ENCODE results near the gene CCDC12. TPM values are rescaled to one million over a fixed set of nuclear protein-coding genes. Genes with fewer than 3 reads are reported as not detected.

Gene CCDC12
- total and polyA plus RNA-seq, 3 experiments from 2014 or later = 56.4 to 114 (median 59.8) TPM

DNA sequence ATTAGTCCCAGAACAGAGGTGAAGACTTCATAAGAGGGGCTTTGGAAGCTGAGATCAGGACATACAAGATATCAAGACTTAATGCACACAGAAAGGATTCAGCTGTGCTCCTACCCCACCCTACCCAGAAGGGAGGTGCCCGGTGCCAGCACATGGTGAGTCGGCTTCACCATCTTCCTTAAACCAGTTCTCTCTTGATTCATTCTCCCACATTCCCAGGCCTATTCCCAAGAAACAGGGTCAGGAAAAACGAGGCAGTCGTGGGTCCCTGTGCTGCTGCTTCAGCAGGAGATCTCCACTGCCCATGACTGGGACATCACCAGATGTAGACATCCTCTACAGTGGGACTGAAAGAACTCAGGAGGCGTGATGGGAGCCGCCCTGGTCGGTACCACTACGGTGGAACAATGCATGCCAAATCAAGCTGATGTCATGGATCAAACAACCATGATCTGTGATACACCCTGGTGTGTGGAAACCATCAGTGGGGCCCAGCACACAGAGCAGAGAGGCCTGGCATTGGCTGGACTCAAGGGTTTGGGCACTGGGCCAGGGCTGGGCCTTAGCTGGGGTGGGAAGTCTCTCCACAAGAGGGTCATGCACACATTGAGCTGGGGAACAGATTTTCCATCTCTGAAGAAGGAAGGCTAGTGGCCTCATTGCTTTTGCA, 41.9 kb downstream of the CCDC12 start:
- H3K27me3 ChIP-seq (ENCODE audit: insufficient read depth, low read length, poor library complexity, severe bottlenecking) = no peaks in the 10 kb centered on the region
- no peak overlapping the region for H3K4me3 ChIP-seq (ENCODE audit: low read length)
- peaks cover 42% of the 10 kb centered on the region for H3K4me1 ChIP-seq (ENCODE audit: insufficient read depth, low read length)
- no peaks in the 10 kb centered on the region for H3K9me3 ChIP-seq (ENCODE audit: low read length)
- Mint-ChIP-seq H3K27me3 (no peaks in the 10 kb centered on the region), H3K36me3 (peaks cover 5 to 50% (median 17%) of the 10 kb centered on the region in 3 donors), H3K4me1 (peaks cover 55 to 83% (median 63%) of the 10 kb centered on the region in 3 donors), H3K4me3 (no peak overlapping the region), H3K9me3 (peaks cover 0 to 3% (median 0%) of the 10 kb centered on the region in 5 donors), H3K27ac (peak overlapping the region in 3 of 8 donors; percentile 18 to 43 (median 29))
- ChIA-PET CTCF (interaction anchor here (0.6 to 2.5 kb wide), 5 partner anchors 12 to 1423 kb away, joined by 3 to 7 read pairs (median 5); no protein-coding TSS in a partner anchor), POLR2A (interaction anchor here (0.7 kb wide), 1 partner anchor 24 kb away, joined by 3 read pairs; no protein-coding TSS in a partner anchor)
- DNase-seq = peak in 1 of 5 donors; percentile 30
- H3K27ac ChIP-seq (ENCODE audit: low read depth, low read length) = no peak overlapping the region
- peaks cover 26% of the 10 kb centered on the region for H3K36me3 ChIP-seq (ENCODE audit: insufficient read depth, low read length)

DNA sequence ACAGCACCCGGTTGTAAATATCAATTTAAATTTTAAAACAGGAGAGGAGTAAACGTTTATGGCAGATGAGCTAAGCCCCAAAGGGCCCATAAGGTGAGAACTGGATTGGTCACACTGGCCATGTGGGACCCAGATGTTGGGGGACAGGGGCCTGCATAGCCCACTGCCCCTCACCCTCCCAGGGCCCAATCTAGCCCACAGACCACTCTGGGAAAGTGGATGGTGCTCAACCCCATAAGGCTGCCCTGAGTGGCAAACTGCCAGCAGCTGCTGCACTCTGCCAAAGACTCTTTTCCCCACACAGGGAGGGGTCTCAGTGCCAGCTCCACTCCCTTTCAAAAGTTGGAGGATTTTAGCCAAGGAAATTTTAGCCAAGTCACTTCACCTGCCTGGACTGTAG, 42.5 kb downstream of the CCDC12 start:
- H3K36me3 ChIP-seq (ENCODE audit: insufficient read depth, low read length) = peaks cover 30% of the 10 kb centered on the region
- H3K36me3 Mint-ChIP-seq = peaks cover 3 to 48% (median 14%) of the 10 kb centered on the region in 3 donors
- POLR2A ChIA-PET = interaction anchor here (0.7 kb wide), 1 partner anchor 25 kb away, joined by 3 read pairs; no protein-coding TSS in a partner anchor

DNA sequence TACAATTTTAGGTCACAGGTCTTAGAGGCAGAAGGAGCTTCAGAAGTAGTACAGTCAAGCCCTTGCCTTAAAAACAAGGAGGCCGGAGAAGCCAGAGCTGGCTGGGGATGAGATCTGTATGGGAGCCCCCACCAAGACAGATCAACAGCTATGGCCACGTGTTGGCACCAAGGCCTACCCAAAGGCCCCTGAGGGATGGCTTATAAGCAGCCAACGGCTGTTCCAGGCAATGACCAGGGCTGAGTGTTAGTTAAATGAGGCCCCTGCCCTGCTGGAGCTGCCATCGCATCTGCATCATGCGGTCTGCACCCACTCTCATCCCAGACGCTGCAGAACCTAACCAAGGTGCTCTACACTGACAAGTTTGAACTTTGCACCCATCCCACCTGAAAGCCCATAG, 43.3 kb downstream of the CCDC12 start:
- ChIA-PET POLR2A (no interaction called here), CTCF (interaction anchor here (0.6 to 2.5 kb wide), 4 partner anchors 10 to 231 kb away, joined by 3 to 7 read pairs (median 4); partner anchors contain the start of gene SETD2)
- peak overlapping the region in 1 of 7 donors; percentile 9 for H3K4me3 Mint-ChIP-seq
- H3K4me1 Mint-ChIP-seq = peaks cover 59 to 86% (median 65%) of the 10 kb centered on the region in 3 donors
- H3K9me3 ChIP-seq (ENCODE audit: low read length) = no peaks in the 10 kb centered on the region
- no peak overlapping the region for H3K27ac ChIP-seq (ENCODE audit: low read depth, low read length)
- peaks cover 6 to 48% (median 17%) of the 10 kb centered on the region in 3 donors for H3K36me3 Mint-ChIP-seq
- no peak overlapping the region for H3K4me3 ChIP-seq (ENCODE audit: low read length)
- H3K27me3 ChIP-seq (ENCODE audit: insufficient read depth, low read length, poor library complexity, severe bottlenecking) = no peaks in the 10 kb centered on the region
- peaks cover 4 to 9% (median 5%) of the 10 kb centered on the region in 5 donors for H3K9me3 Mint-ChIP-seq
- H3K4me1 ChIP-seq (ENCODE audit: insufficient read depth, low read length) = peaks cover 54% of the 10 kb centered on the region
- H3K27me3 Mint-ChIP-seq = no peaks in the 10 kb centered on the region
- H3K27ac Mint-ChIP-seq = peak overlapping the region in 7 of 8 donors; percentile 7 to 81 (median 54)
- DNase-seq = peak in 1 of 5 donors; percentile 35
- H3K36me3 ChIP-seq (ENCODE audit: insufficient read depth, low read length) = peaks cover 26% of the 10 kb centered on the region

More for the DNA sequence above, 42.5 kb downstream of the CCDC12 start:
- H3K4me1 Mint-ChIP-seq = peaks cover 55 to 83% (median 62%) of the 10 kb centered on the region in 3 donors
- peak in 1 of 5 donors; percentile 7 for DNase-seq
- Histone ChIP-seq H3K9me3 (ENCODE audit: low read length) (no peaks in the 10 kb centered on the region), H3K27me3 (ENCODE audit: insufficient read depth, low read length, poor library complexity, severe bottlenecking) (no peaks in the 10 kb centered on the region), H3K4me1 (ENCODE audit: insufficient read depth, low read length) (peaks cover 48% of the 10 kb centered on the region), H3K27ac (ENCODE audit: low read depth, low read length) (no peak overlapping the region), H3K4me3 (ENCODE audit: low read length) (no peak overlapping the region)
- H3K27ac Mint-ChIP-seq = peak overlapping the region in 3 of 8 donors; percentile 21 to 43 (median 29)
- peaks cover 0 to 4% (median 0%) of the 10 kb centered on the region in 5 donors for H3K9me3 Mint-ChIP-seq
- CTCF ChIA-PET = interaction anchor here (0.6 to 2.5 kb wide), 5 partner anchors 11 to 1423 kb away, joined by 3 to 7 read pairs (median 3); partner anchors contain the start of gene SETD2
- no peak overlapping the region for H3K4me3 Mint-ChIP-seq
- no peaks in the 10 kb centered on the region for H3K27me3 Mint-ChIP-seq

DNA sequence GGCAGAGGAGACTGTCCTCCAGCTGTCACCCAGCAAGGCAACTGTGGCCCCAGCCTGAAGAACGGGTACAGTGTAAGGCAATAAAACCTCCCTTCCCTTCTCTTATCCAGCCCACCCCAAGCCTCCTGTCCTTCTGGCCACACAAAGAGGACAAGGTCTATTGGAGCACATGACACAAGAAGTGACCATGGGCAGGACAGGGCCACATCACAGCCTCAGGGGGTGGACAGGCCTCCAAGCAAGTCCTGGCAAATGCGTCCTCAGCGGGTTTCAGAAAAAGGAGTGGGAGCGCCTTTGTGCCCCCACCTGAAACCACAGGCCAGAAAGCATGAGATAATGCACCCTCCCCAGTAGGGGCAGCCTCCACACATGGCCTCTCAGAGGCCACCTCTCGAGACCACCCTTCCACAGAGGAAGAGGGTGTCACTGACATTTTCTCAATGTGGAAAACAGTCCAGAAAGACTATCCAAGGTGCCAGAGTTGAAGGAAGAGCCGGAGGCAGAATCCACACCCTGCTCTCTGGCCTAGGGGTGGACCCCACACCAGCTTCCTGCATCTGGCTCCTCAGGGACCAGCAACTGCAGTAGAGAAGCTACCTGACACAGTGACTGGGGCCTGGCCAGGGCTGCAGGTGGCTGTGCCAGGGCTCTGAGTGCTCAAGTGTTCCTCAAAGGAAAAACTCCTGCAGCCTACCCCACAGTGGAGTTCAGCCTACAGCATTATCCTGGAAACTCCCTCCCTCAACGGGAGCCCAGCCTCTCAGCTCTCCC, 43.9 kb downstream of the CCDC12 start:
- ChIA-PET POLR2A (interaction anchor here (1.7 kb wide), 1 partner anchor 15 kb away, joined by 7 read pairs; no protein-coding TSS in a partner anchor), CTCF (interaction anchor here (1.4 to 2.5 kb wide), 3 partner anchors 10 to 14 kb away, joined by 3 to 7 read pairs (median 5); no protein-coding TSS in a partner anchor)
- peak overlapping the region; percentile 47 to 91 (median 78) for H3K27ac Mint-ChIP-seq
- no peak overlapping the region for H3K27ac ChIP-seq (ENCODE audit: low read depth, low read length)
- peaks cover 60% of the 10 kb centered on the region for H3K4me1 ChIP-seq (ENCODE audit: insufficient read depth, low read length)
- H3K36me3 ChIP-seq (ENCODE audit: insufficient read depth, low read length) = peaks cover 20% of the 10 kb centered on the region
- peaks cover 4 to 9% (median 6%) of the 10 kb centered on the region in 5 donors for H3K9me3 Mint-ChIP-seq
- no peak overlapping the region for H3K4me3 ChIP-seq (ENCODE audit: low read length)
- DNase-seq = peak in 1 of 5 donors; percentile 21
- H3K9me3 ChIP-seq (ENCODE audit: low read length) = no peaks in the 10 kb centered on the region
- no peaks in the 10 kb centered on the region for H3K27me3 ChIP-seq (ENCODE audit: insufficient read depth, low read length, poor library complexity, severe bottlenecking)
- H3K4me3 Mint-ChIP-seq = peak overlapping the region in 4 of 7 donors; percentile 0 to 51 (median 9)
- H3K36me3 Mint-ChIP-seq = peaks cover 7 to 43% (median 15%) of the 10 kb centered on the region in 3 donors
- H3K4me1 Mint-ChIP-seq = peaks cover 60 to 86% (median 71%) of the 10 kb centered on the region in 3 donors
- H3K27me3 Mint-ChIP-seq = no peaks in the 10 kb centered on the region

DNA sequence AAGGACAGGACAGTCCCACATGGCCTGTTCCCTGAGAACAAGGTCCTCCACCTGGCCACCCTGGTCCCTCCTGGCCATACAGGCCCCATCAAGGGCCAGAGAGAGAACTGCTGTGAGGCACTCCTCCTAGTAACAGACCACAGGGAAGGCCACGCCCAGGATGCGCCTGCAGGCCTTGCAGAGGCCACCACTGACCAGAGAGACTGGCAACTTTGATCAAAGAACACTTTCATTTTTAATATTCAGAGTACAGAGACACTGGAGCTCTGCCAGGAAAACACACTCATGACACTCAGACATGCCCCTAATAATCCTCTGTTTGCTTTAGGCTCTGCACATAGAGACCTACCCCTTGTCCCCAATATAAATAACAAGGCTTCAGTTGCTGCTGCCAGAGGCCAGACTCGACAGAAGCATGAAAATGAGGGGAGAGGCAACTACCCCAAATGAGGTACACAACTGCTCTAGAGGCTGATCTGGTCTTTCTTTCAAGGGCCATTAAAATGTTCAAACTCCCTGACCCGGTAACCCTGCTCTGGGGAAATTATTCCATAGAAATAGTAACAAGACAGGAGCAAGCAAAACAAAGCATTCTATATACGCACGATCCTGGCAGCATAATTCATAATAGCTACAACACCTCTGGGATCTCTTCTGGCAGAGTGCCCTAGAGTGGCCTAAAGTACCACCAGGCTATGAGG, 44.8 kb downstream of the CCDC12 start:
- peaks cover 4 to 11% (median 6%) of the 10 kb centered on the region in 5 donors for H3K9me3 Mint-ChIP-seq
- peaks cover 7 to 43% (median 14%) of the 10 kb centered on the region in 3 donors for H3K36me3 Mint-ChIP-seq
- CTCF ChIA-PET = interaction anchor here (1.3 kb wide), 1 partner anchor 9 kb away, joined by 3 read pairs; no protein-coding TSS in a partner anchor
- H3K4me1 Mint-ChIP-seq = peaks cover 68 to 93% (median 80%) of the 10 kb centered on the region in 3 donors
- no peaks in the 10 kb centered on the region for H3K27me3 ChIP-seq (ENCODE audit: insufficient read depth, low read length, poor library complexity, severe bottlenecking)
- no peaks in the 10 kb centered on the region for H3K9me3 ChIP-seq (ENCODE audit: low read length)
- H3K27ac Mint-ChIP-seq = peak overlapping the region; percentile 47 to 91 (median 78)
- no peak for DNase-seq
- H3K27ac ChIP-seq (ENCODE audit: low read depth, low read length) = no peak overlapping the region
- POLR2A ChIA-PET = interaction anchor here (1.7 kb wide), 1 partner anchor 15 kb away, joined by 7 read pairs; no protein-coding TSS in a partner anchor
- H3K4me3 Mint-ChIP-seq = peak overlapping the region in 5 of 7 donors; percentile 8 to 73 (median 37)
- peaks cover 14% of the 10 kb centered on the region for H3K36me3 ChIP-seq (ENCODE audit: insufficient read depth, low read length)
- H3K4me3 ChIP-seq (ENCODE audit: low read length) = no peak overlapping the region
- no peaks in the 10 kb centered on the region for H3K27me3 Mint-ChIP-seq
- peaks cover 69% of the 10 kb centered on the region for H3K4me1 ChIP-seq (ENCODE audit: insufficient read depth, low read length)

DNA sequence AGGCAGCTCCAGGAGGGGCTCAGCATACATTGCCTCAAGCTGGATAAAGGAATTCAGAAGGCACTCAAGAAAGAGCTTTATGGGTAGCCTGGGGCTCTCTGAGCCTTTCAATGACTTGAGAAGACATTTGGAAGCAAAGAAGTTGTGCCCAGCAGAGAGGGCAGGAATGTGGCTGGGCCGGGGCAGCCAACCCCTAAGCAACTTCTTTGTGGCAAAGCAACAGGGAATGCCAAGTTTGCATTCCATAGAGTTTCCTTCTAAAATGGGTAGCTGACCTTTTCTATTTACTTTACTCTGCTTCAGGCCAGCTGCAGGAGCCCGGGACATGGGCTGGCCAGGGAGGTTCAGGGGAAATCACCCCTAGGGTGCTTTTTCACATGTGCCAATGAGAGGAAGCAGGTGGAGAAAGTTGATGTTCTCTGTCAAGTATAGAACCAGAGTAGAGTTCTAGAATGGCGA, 45.6 kb downstream of the CCDC12 start:
- no peak for DNase-seq
- H3K9me3 Mint-ChIP-seq = peaks cover 4 to 11% (median 6%) of the 10 kb centered on the region in 5 donors
- peaks cover 72 to 93% (median 83%) of the 10 kb centered on the region in 3 donors for H3K4me1 Mint-ChIP-seq
- ChIA-PET POLR2A (interaction anchor here (1.7 kb wide), 1 partner anchor 16 kb away, joined by 7 read pairs; no protein-coding TSS in a partner anchor), CTCF (interaction anchor here (1.2 to 1.3 kb wide), 2 partner anchors 8 to 22 kb away, joined by 3 to 4 read pairs; no protein-coding TSS in a partner anchor)
- peak overlapping the region; percentile 32 to 91 (median 69) for H3K27ac Mint-ChIP-seq
- H3K36me3 ChIP-seq (ENCODE audit: insufficient read depth, low read length) = peaks cover 6% of the 10 kb centered on the region
- no peak overlapping the region for H3K4me3 ChIP-seq (ENCODE audit: low read length)
- H3K36me3 Mint-ChIP-seq = peaks cover 7 to 41% (median 11%) of the 10 kb centered on the region in 3 donors
- peak overlapping the region in 4 of 7 donors; percentile 21 to 73 (median 30) for H3K4me3 Mint-ChIP-seq
- H3K27me3 Mint-ChIP-seq = no peaks in the 10 kb centered on the region
- H3K4me1 ChIP-seq (ENCODE audit: insufficient read depth, low read length) = peaks cover 76% of the 10 kb centered on the region
- no peaks in the 10 kb centered on the region for H3K9me3 ChIP-seq (ENCODE audit: low read length)
- no peak overlapping the region for H3K27ac ChIP-seq (ENCODE audit: low read depth, low read length)
- no peaks in the 10 kb centered on the region for H3K27me3 ChIP-seq (ENCODE audit: insufficient read depth, low read length, poor library complexity, severe bottlenecking)

All from CD8-positive, alpha-beta memory T cell (primary cell).